ENCODE measurements around the gene COX6B2.

COX6B2 gene

GRCh38 chr19:55383279-55384130 lies 29.0 kb upstream of the COX6B2 start:
- no peak for DNase-seq (ENCODE audit: low read depth)

- no peak for DNase-seq (ENCODE audit: low read depth)
Measured at GRCh38 chr19:55382522-55383054, 28.1 kb upstream of the COX6B2 start.

GRCh38 chr19:55382013-55382412 lies 27.5 kb upstream of the COX6B2 start:
- DNase-seq (ENCODE audit: low read depth) = no peak

- DNase-seq (ENCODE audit: low read depth) = no peak
Measured at GRCh38 chr19:55379174-55379573, 24.7 kb upstream of the COX6B2 start.

- DNase-seq (ENCODE audit: low read depth) = no peak
Measured at GRCh38 chr19:55377356-55378131, 23.0 kb upstream of the COX6B2 start.

GRCh38 chr19:55376241-55376933 lies 21.9 kb upstream of the COX6B2 start, which contains the start of gene TMEM190:
TSS of gene TMEM190 (plus strand) at chr19:55376826. CDS start at chr19:55376854, 28 bp downstream.
- no peak for DNase-seq (ENCODE audit: low read depth)

- no peak for DNase-seq (ENCODE audit: low read depth)
Measured at GRCh38 chr19:55373993-55374757, 19.7 kb upstream of the COX6B2 start.

GRCh38 chr19:55373306-55373992 lies 18.9 kb upstream of the COX6B2 start:
- no peak for DNase-seq (ENCODE audit: low read depth)

GRCh38 chr19:55372316-55373081 lies 18.0 kb upstream of the COX6B2 start:
- DNase-seq (ENCODE audit: low read depth) = no peak

- DNase-seq (ENCODE audit: low read depth) = no peak
Measured at GRCh38 chr19:55370305-55370988, 15.9 kb upstream of the COX6B2 start, which contains the start of gene IL11. TSS of gene IL11 (minus strand) at chr19:55370463. CDS start at chr19:55370310, 153 bp downstream.

- no peak for DNase-seq (ENCODE audit: low read depth)
Measured at GRCh38 chr19:55369653-55370304, 15.3 kb upstream of the COX6B2 start.

- no peak for DNase-seq (ENCODE audit: low read depth)
Measured at GRCh38 chr19:55368701-55369563, 14.4 kb upstream of the COX6B2 start.

GRCh38 chr19:55368106-55368505 lies 13.6 kb upstream of the COX6B2 start:
- no peak for DNase-seq (ENCODE audit: low read depth)

- DNase-seq (ENCODE audit: low read depth) = no peak
Measured at GRCh38 chr19:55366790-55367189, 12.3 kb upstream of the COX6B2 start.

GRCh38 chr19:55365964-55366363 lies 11.4 kb upstream of the COX6B2 start:
- no peak for DNase-seq (ENCODE audit: low read depth)

GRCh38 chr19:55365245-55365644 lies 10.7 kb upstream of the COX6B2 start:
- no peak for DNase-seq (ENCODE audit: low read depth)

- DNase-seq (ENCODE audit: low read depth) = no peak
Measured at GRCh38 chr19:55362990-55363716, 8.6 kb upstream of the COX6B2 start, which contains the start of gene GARIN5B. TSS of gene GARIN5B (minus strand) at chr19:55363260. CDS start at chr19:55363066, 194 bp downstream.
